ENCODE results near the gene KNDC1.

KNDC1 gene

GRCh38 chr10:133226251-133226808 is 66.3 kb downstream of the KNDC1 start:
- Histone ChIP-seq H3K9me3 (no peaks in the 10 kb centered on the region), H3K4me1 (no peaks in the 10 kb centered on the region)

GRCh38 chr10:133227256-133227655 is 67.2 kb downstream of the KNDC1 start:
- Histone ChIP-seq H3K9me3 (no peaks in the 10 kb centered on the region), H3K4me1 (no peaks in the 10 kb centered on the region), H3K4me3 (ENCODE audit: low read depth, low read length) (no peak overlapping the region), H3K27me3 (peaks cover 71% of the 10 kb centered on the region), H3K36me3 (no peaks in the 10 kb centered on the region)
- TF ChIP-seq, protein P1, sequence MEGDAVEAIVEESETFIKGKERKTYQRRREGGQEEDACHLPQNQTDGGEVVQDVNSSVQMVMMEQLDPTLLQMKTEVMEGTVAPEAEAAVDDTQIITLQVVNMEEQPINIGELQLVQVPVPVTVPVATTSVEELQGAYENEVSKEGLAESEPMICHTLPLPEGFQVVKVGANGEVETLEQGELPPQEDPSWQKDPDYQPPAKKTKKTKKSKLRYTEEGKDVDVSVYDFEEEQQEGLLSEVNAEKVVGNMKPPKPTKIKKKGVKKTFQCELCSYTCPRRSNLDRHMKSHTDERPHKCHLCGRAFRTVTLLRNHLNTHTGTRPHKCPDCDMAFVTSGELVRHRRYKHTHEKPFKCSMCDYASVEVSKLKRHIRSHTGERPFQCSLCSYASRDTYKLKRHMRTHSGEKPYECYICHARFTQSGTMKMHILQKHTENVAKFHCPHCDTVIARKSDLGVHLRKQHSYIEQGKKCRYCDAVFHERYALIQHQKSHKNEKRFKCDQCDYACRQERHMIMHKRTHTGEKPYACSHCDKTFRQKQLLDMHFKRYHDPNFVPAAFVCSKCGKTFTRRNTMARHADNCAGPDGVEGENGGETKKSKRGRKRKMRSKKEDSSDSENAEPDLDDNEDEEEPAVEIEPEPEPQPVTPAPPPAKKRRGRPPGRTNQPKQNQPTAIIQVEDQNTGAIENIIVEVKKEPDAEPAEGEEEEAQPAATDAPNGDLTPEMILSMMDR (IDR thresholded peaks at IDR 0.05; ENCODE audit: low read depth, low read length), result no peak
- DNase-seq, result no peak

More at GRCh38 chr10:133226251-133226808, 66.3 kb downstream of the KNDC1 start:
- no peaks in the 10 kb centered on the region for H3K36me3 ChIP-seq
- TF ChIP-seq, protein P1 (IDR thresholded peaks at IDR 0.05; ENCODE audit: low read depth, low read length), result no peak
- peaks cover 62% of the 10 kb centered on the region for H3K27me3 ChIP-seq
- H3K4me3 ChIP-seq (ENCODE audit: low read depth, low read length), result no peak overlapping the region
- DNase-seq, result no peak

- Histone ChIP-seq H3K4me1 (no peaks in the 10 kb centered on the region), H3K27me3 (peaks cover 78% of the 10 kb centered on the region), H3K36me3 (no peaks in the 10 kb centered on the region), H3K9me3 (no peaks in the 10 kb centered on the region), H3K4me3 (ENCODE audit: low read depth, low read length) (no peak overlapping the region)
- DNase-seq, result no peak
- TF ChIP-seq, protein P1 (IDR thresholded peaks at IDR 0.05; ENCODE audit: low read depth, low read length), result no peak
These were observed 69.4 kb downstream of the KNDC1 start for GRCh38 chr10:133229265-133230043.

DNA sequence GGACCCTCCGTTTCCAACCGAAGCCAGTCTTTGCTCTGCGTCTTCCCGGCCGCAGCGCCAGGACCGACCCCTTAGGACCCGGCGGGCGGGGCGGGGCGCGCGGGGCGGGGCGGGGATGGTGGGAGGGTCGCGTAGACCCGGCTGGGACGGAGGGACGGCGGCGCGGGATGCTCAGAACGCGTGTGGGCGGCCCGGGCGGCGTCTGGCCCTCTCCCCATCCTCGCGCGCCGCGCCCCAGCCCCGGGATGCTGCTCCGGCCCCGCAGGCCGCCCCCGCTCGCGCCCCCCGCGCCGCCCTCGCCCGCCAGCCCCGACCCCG is 70.0 kb downstream of the KNDC1 start, which contains the start of gene UTF1:
Gene UTF1, plus strand, starts transcription at position 174 of the 318 bp plus-strand sequence. Its CDS starts 72 bp downstream, at position 246.
- Histone ChIP-seq H3K4me1 (no peaks in the 10 kb centered on the region), H3K36me3 (no peaks in the 10 kb centered on the region), H3K4me3 (ENCODE audit: low read depth, low read length) (no peak within 1 kb of the TSS), H3K27me3 (peaks cover 73% of the 10 kb centered on the region), H3K9me3 (no peaks in the 10 kb centered on the region)
- TF ChIP-seq, protein P1 (IDR thresholded peaks at IDR 0.05; ENCODE audit: low read depth, low read length), result no peak
- DNase-seq, result no peak

DNA sequence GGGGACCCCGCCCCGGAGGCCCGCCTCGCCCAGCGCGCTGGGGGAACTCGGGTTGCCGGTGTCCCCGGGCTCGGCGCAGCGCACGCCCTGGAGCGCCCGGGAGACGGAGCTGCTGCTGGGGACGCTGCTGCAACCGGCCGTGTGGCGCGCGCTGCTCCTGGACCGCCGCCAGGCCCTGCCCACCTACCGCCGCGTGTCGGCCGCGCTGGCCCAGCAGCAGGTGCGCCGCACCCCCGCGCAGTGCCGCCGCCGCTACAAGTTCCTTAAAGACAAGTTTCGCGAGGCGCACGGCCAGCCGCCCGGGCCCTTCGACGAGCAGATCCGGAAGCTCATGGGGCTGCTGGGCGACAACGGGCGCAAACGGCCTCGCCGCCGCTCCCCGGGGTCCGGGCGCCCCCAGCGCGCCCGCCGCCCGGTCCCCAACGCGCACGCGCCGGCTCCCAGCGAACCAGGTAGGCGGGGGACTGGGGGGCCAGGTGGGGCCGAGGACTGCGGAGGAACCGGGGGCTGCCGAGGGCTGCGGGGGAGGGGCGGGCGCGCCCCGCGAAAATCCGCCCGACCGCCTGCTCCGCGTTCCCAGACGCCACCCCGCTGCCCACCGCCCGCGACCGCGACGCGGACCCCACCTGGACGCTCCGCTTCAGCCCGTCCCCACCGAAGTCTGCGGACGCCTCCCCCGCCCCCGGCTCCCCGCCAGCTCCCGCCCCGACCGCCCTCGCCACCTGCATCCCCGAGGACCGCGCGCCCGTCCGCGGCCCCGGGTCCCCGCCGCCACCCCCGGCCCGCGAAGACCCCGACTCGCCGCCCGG is 70.6 kb downstream of the KNDC1 start:
- Histone ChIP-seq H3K4me1 (no peaks in the 10 kb centered on the region), H3K36me3 (no peaks in the 10 kb centered on the region), H3K9me3 (no peaks in the 10 kb centered on the region), H3K27me3 (peaks cover 73% of the 10 kb centered on the region), H3K4me3 (ENCODE audit: low read depth, low read length) (no peak overlapping the region)
- TF ChIP-seq, protein P1 (IDR thresholded peaks at IDR 0.05; ENCODE audit: low read depth, low read length), result no peak
- no peak for DNase-seq

Data from BE2C (cell line).